ENCODE data around the gene B3GAT1.

The B3GAT1 gene

GRCh38 chr11:134370526-134371435 lies 41.3 kb downstream of the B3GAT1 start:
- DNase-seq (ENCODE audit: extremely low read depth, low read depth) = no peak
- no peak for TF ChIP-seq CTCF (IDR thresholded peaks at IDR 0.05; ENCODE audit: low read depth, low read length, missing control alignments)
- no peak overlapping the region for H3K4me3 ChIP-seq (replicated peaks; ENCODE audit: low read depth, low read length)

- no peak for TF ChIP-seq CTCF (IDR thresholded peaks at IDR 0.05; ENCODE audit: low read depth, low read length, missing control alignments)
- no peak for DNase-seq (ENCODE audit: extremely low read depth, low read depth)
- H3K4me3 ChIP-seq (replicated peaks; ENCODE audit: low read depth, low read length) = no peak overlapping the region
These were observed 42.2 kb downstream of the B3GAT1 start for GRCh38 chr11:134369656-134370525.

GRCh38 chr11:134367781-134368180 lies 44.3 kb downstream of the B3GAT1 start:
- H3K4me3 ChIP-seq (replicated peaks; ENCODE audit: low read depth, low read length) = no peak overlapping the region
- DNase-seq (ENCODE audit: extremely low read depth, low read depth) = no peak
- TF ChIP-seq CTCF (IDR thresholded peaks at IDR 0.05; ENCODE audit: low read depth, low read length, missing control alignments) = no peak

- H3K4me3 ChIP-seq (replicated peaks; ENCODE audit: low read depth, low read length) = no peak overlapping the region
- no peak for TF ChIP-seq CTCF (IDR thresholded peaks at IDR 0.05; ENCODE audit: low read depth, low read length, missing control alignments)
- no peak for DNase-seq (ENCODE audit: extremely low read depth, low read depth)
These were observed 45.8 kb downstream of the B3GAT1 start for GRCh38 chr11:134366254-134366653.

GRCh38 chr11:134365011-134365925 lies 46.8 kb downstream of the B3GAT1 start:
- no peak overlapping the region for H3K4me3 ChIP-seq (replicated peaks; ENCODE audit: low read depth, low read length)
- no peak for TF ChIP-seq CTCF (IDR thresholded peaks at IDR 0.05; ENCODE audit: low read depth, low read length, missing control alignments)
- no peak for DNase-seq (ENCODE audit: extremely low read depth, low read depth)

- no peak for TF ChIP-seq CTCF (IDR thresholded peaks at IDR 0.05; ENCODE audit: low read depth, low read length, missing control alignments)
- DNase-seq (ENCODE audit: extremely low read depth, low read depth) = no peak
- no peak overlapping the region for H3K4me3 ChIP-seq (replicated peaks; ENCODE audit: low read depth, low read length)
These were observed 47.8 kb downstream of the B3GAT1 start for GRCh38 chr11:134364261-134364660.

All from HFF-Myc (cell line).